HG03108 (cell line): ENCODE data around the gene RASSF5.
"Not testable (repeated sequence)": the region's sequence is repeated elsewhere in the genome, so short reads cannot be mapped to it uniquely, and the experiment has no call there.

Source experiments
- ATAC-seq: cut with Tn5 transposase; IDR thresholded peaks from one replicate; pipeline ENCODE4 v1.9.1; 2021; ENCODE audit warnings: moderate library complexity; ENCODE audit not compliant: unreplicated experiment

Gene RASSF5

GRCh38 chr1:206626396-206626795 is 119.1 kb downstream of the RASSF5 start:
- ATAC-seq, result not testable (repeated sequence)

GRCh38 chr1:206628916-206629315 is 121.6 kb downstream of the RASSF5 start:
- ATAC-seq, result no peak

GRCh38 chr1:206631085-206631509 is 123.8 kb downstream of the RASSF5 start:
- no peak for ATAC-seq

- no peak for ATAC-seq
Observed at GRCh38 chr1:206633708-206634121, 126.4 kb downstream of the RASSF5 start.

GRCh38 chr1:206634365-206635079 is 127.2 kb downstream of the RASSF5 start:
- no peak for ATAC-seq

GRCh38 chr1:206635080-206635977 is 128.0 kb downstream of the RASSF5 start, which contains the start of gene DYRK3:
TSS of gene DYRK3 (plus strand) at chr1:206635536. CDS start at chr1:206635704, 168 bp downstream.
- peak; percentile 89 for ATAC-seq

GRCh38 chr1:206635978-206636345 is 128.6 kb downstream of the RASSF5 start:
- ATAC-seq, result no peak

- no peak for ATAC-seq
Observed at GRCh38 chr1:206636671-206637070, 129.3 kb downstream of the RASSF5 start.

- ATAC-seq, result no peak
Observed at GRCh38 chr1:206637605-206638004, 130.3 kb downstream of the RASSF5 start.
